ENCODE measurements around the gene HOMER3.

The HOMER3 gene

DNA sequence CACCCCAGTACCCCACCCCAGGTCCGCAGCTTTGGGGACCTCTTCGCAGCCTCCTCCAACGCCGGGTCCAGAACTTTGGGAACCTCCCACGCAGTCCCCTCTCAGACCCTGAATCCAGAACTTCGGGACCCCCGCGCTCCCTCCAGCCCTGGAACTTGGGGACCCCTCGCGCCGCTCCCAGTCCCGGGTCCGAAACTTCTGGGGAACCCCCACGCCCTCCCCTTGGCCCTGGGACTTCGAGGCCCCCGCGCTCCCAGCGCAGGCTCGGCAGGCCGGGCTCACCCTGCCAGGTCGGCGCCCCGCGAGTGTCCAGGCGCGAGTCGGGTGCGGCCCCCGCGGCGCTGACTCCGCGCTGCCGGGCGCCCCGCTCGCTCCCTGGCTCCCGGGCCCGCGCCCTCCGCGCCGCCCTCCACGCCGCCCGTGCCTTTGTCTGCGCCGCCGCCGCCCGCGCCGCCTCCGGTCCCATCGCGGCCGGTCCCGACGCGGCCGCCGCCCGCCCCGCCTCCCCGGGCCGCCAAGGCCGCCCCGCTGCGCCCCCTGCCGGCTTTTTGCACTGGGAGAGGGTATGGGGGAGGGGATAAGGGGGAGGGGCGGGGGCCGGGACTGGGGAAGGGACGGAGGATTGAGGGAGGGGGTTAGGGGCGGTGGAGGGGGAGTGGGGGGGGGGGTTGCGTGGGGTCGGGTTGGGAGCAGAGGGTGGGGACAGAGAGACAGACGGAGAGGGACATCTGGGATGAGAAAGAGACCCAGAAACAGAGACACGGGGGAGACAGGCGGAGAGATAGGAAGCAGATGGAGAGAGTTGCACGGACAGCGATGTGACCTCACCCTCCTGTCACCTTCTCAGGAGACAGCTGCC, at the start of gene HOMER3:
HOMER3 (minus strand) TSS at position 449 of the 859 bp plus-strand sequence. CDS start 2,235 bp downstream, outside the sequence.
- in situ Hi-C loops (cut with HindIII; ENCODE audit: low pct_ligation_motif_present, low pct_unique_long_range_greater_than_20kb, low sequenced_read_pairs), result no loop called here
- DNase-seq, result peak; percentile 63

DNA sequence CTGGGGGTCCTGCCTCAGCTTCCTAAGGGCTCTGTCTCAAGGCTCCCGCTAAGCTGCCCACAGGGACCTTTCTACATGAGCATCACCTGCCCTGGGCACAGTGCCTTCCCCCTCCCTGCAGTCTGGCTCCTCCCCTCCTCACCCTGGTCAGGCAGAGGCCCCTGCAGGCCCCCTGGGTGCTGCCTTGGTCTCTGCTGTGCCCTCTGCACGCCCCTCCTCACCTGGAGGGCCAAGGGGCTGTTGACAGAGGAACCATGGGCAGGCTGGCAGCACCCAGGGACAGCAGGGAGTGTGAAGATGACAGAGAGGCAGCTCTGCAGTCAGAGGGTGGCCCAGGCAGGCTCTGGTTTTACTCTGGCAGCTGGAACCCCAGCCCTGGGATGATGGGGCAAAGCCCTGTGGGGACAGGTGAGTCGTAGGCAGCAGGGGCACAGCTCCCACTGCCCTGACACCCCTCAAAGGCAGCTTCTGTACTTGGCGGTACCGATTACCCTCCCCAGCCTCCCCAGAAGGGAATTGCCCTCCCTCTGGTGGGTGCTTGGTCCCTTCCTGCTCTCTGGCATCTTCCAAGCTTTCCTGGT, 49.2 kb upstream of the HOMER3 start:
- DNase-seq, result no peak
- in situ Hi-C loops (cut with HindIII; ENCODE audit: low pct_ligation_motif_present, low pct_unique_long_range_greater_than_20kb, low sequenced_read_pairs), result no loop called here

- in situ Hi-C loops (cut with HindIII; ENCODE audit: low pct_ligation_motif_present, low pct_unique_long_range_greater_than_20kb, low sequenced_read_pairs), result no loop called here
- DNase-seq, result no peak
Observed at GRCh38 chr19:18989316-18989715, 48.3 kb upstream of the HOMER3 start.

DNA sequence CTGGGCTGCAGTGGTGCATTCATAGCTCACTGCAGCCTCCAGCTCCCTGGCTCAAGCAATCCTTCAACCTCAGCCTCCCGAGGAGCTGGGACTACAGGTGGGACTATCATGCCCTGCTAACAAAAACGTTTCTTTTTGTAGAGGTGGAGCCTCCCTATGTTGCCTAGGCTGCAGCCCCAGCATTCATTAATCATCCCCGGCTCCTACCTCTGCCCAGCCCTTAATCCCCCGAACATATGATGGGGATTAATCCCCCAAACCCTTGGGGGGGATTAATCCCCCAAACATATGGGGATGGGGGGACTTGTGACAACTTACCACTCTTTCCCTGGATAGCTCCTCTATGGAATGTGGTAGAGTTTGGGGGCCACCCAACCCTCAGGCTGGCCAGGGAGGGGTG, 46.4 kb upstream of the HOMER3 start:
- in situ Hi-C loops (cut with HindIII; ENCODE audit: low pct_ligation_motif_present, low pct_unique_long_range_greater_than_20kb, low sequenced_read_pairs), result no loop called here
- no peak for DNase-seq

- no peak for DNase-seq
- in situ Hi-C loops (cut with HindIII; ENCODE audit: low pct_ligation_motif_present, low pct_unique_long_range_greater_than_20kb, low sequenced_read_pairs), result no loop called here
Observed at GRCh38 chr19:18985257-18985656, 44.2 kb upstream of the HOMER3 start.

DNA sequence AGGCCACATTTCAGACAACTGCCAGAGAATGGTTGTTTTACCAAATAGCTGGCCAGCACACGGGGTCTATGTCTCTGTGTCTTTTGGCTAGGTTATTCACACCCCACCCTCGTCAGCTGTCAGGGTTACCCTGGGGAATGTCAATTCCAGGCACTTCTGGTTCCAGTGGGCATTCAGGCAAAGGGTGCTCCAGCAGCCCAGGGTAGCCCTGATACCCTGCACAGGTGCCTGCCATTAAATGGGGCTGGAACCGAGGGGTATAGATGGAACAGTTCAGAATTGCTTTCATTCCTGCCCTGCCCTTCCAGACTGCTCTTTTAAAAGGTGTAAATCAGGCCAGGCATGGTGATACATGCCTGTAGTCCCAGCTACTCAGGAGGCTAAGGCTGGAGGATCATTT, 43.2 kb upstream of the HOMER3 start:
- in situ Hi-C loops (cut with HindIII; ENCODE audit: low pct_ligation_motif_present, low pct_unique_long_range_greater_than_20kb, low sequenced_read_pairs), result no loop called here

DNA sequence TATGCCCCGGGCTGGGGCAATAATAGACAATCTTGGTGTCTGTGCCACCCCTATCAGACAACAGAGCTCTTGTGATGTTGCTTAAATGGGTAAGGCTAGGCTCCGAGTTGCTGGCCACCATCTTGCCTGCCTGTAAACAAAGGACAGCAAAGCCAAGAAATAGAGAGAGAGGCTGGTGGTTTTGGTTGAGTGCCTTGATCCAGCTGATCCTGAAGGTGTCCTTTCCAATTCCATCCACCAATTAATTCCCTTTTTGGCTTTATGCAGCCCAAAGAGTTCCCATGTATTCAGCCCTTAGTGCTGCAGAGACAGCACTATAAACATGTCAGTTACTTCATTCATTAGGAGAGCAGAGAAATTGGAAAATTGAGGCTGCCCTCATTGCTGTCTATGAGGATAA, 41.7 kb upstream of the HOMER3 start:
- DNase-seq, result no peak
- in situ Hi-C loops (cut with HindIII; ENCODE audit: low pct_ligation_motif_present, low pct_unique_long_range_greater_than_20kb, low sequenced_read_pairs), result no loop called here

More for the DNA sequence above, 43.2 kb upstream of the HOMER3 start:
- DNase-seq, result no peak

- no peak for DNase-seq
- in situ Hi-C loops (cut with HindIII; ENCODE audit: low pct_ligation_motif_present, low pct_unique_long_range_greater_than_20kb, low sequenced_read_pairs), result no loop called here
Observed at GRCh38 chr19:18980432-18981020, 39.5 kb upstream of the HOMER3 start.

GRCh38 chr19:18978616-18979015, 37.6 kb upstream of the HOMER3 start:
- no peak for DNase-seq
- in situ Hi-C loops (cut with HindIII; ENCODE audit: low pct_ligation_motif_present, low pct_unique_long_range_greater_than_20kb, low sequenced_read_pairs), result no loop called here

GRCh38 chr19:18975869-18976268, 34.9 kb upstream of the HOMER3 start:
- in situ Hi-C loops (cut with HindIII; ENCODE audit: low pct_ligation_motif_present, low pct_unique_long_range_greater_than_20kb, low sequenced_read_pairs), result no loop called here
- DNase-seq, result no peak

- in situ Hi-C loops (cut with HindIII; ENCODE audit: low pct_ligation_motif_present, low pct_unique_long_range_greater_than_20kb, low sequenced_read_pairs), result no loop called here
- DNase-seq, result no peak
Observed at GRCh38 chr19:18975011-18975410, 34.0 kb upstream of the HOMER3 start.

GRCh38 chr19:18972851-18973250, 31.8 kb upstream of the HOMER3 start:
- DNase-seq, result no peak
- in situ Hi-C loops (cut with HindIII; ENCODE audit: low pct_ligation_motif_present, low pct_unique_long_range_greater_than_20kb, low sequenced_read_pairs), result no loop called here

DNA sequence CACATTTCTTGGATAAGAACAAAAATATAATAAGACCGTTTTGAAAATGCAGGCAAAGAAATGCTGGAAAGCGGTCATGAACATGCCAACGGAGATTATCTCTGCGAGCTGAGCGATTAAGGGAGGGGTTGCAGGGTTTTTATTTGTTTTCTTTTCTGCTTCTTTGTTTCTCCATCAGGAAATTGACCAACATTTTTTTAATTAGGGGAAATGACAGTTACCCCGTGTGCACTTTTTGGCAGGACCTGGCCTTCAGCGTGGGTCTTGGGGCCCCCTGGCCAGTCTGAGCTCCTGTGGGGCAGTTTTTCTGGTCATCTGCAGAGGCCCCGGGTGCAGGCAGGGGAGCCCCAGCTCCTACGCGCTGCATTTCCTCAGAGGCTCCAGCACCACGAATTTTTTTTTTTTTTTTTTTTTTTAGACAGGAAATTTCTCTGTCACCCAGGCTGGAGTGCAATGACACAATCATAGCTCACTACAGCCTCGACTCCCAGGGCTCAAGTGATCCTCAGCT, 31.3 kb upstream of the HOMER3 start:
- no peak for DNase-seq
- in situ Hi-C loops (cut with HindIII; ENCODE audit: low pct_ligation_motif_present, low pct_unique_long_range_greater_than_20kb, low sequenced_read_pairs), result no loop called here

- in situ Hi-C loops (cut with HindIII; ENCODE audit: low pct_ligation_motif_present, low pct_unique_long_range_greater_than_20kb, low sequenced_read_pairs), result no loop called here
- no peak for DNase-seq
Observed at GRCh38 chr19:18969931-18970659, 29.1 kb upstream of the HOMER3 start.

DNA sequence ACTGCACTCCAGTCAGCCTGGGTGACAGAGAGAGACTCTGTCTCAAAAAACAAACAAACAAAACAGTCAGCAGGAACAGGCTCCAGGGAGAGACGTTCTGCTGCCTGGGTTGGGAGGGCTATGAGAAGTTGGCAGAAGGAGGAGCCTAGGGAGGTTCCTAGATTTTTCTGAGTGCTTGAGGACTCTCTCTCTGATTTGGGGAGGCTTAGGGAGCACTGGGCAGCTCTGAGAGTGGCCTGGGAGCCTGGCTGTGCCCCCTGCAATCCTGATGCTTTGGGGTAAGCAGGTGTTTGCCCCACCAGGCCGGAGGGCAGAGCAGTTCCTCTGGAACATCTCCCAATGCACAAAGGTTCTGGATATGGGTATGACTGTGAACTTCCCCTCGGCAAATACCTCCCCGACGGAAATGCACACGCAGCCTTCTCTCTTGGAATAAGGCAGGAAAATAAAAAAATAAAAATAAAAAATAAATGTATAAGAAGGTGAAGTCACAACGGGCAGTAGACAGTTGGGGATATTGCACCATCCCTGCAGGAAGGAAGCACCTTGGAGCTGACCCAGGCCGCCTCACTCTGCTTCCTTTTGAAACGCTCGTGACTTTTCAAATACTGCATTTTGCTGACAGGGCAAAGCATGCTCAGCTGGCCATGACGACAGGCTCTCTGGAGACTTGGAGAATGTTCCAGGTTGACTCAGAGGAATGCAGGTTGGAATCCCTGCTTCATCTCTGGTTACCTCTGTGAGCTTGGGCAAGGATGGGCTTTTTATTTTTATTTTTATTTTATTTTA, 26.5 kb upstream of the HOMER3 start:
- in situ Hi-C loops (cut with HindIII; ENCODE audit: low pct_ligation_motif_present, low pct_unique_long_range_greater_than_20kb, low sequenced_read_pairs), result no loop called here
- DNase-seq, result peak; percentile 24

DNA sequence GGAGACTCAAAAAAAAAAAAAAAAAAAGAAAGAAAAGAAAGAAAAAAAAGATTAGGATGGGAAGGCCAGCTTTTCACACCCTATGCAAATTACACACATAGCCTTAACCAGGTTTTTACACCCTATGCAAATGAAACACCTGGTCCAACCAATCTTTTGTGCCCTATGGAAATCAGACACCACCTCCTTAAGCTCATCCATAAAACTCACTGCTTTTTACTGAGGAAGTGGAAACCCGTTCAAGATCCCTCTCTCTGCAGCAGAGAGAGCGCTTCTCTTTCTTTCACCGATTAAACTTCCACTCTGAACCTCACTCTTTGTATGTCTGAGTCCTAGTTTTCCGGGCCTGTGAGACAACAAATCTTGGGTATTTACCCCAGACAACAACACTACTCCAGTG, 25.3 kb upstream of the HOMER3 start:
- no peak for DNase-seq

DNA sequence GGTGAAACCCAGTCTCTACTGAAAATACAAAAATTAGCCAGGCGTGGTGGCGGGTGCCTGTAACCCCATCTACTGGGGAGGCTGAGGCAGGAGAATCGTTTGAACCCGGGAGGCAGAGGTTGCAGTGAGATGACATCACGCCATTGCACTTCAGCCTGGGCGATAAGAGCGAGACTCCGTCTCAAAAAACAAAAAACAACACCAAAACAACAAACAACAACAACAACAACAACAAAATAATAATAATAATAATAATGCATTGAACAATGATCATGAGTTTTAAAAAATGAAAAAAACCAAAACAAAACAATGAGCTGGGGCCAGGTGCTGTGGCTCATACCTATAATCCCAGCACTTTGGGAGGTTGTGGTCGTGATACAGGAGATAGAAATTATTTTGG, 23.1 kb upstream of the HOMER3 start:
- no peak for DNase-seq
- in situ Hi-C loops (cut with HindIII; ENCODE audit: low pct_ligation_motif_present, low pct_unique_long_range_greater_than_20kb, low sequenced_read_pairs), result no loop called here

More for the DNA sequence above, 25.3 kb upstream of the HOMER3 start:
- in situ Hi-C loops (cut with HindIII; ENCODE audit: low pct_ligation_motif_present, low pct_unique_long_range_greater_than_20kb, low sequenced_read_pairs), result no loop called here
